NCI-H2227 (cell line): ENCODE data around the gene ZRANB3.
"Not testable (repeated sequence)": the region's sequence is repeated elsewhere in the genome, so short reads cannot be mapped to it uniquely, and the experiment has no call there.

Experiments
- DNase-seq: peaks from one replicate; lab custom pipeline; 2025; ENCODE audit not compliant: unreplicated experiment; lab: John Stamatoyannopoulos, UW

Gene ZRANB3

GRCh38 chr2:135093670-135094330 lies 437.2 kb downstream of the ZRANB3 start:
- DNase-seq = no peak

DNA sequence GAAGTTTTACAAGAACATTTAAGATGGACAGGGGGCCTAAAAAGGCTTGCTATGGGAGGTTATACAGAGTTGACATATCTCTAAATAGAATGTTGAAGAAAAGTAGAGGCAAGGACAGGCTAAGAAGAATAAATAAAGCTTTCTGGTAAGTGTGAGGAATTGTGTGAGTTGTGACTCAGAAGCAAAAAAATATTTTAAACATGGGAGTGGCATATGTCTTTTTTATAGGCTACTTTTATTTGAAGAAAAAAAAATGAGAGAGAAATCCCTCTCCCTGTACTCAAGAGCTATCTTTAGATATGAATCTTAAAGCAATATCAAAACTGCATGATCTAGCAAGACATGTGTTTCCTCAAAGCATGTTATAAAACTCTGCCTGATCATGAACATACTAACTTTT lies 437.8 kb downstream of the ZRANB3 start:
- no peak for DNase-seq

DNA sequence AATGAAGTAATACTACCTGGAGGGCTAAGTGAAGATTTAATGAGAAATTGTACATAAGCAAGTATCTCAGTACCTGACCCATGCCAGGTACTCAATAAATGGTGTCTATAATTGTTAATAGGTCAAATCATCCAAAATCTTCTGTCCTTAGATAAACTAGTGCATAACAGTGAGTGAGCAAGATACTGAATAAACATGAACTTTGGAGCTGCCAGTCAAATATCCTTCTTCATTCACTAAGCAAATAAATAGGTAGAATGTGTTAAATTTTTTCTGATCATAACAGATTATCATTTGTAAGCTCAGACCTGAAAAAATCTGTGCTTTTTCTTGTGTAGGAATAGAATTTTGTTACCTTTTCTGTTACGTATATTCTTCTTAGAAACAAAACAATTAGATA lies 439.3 kb downstream of the ZRANB3 start:
- DNase-seq = no peak

DNA sequence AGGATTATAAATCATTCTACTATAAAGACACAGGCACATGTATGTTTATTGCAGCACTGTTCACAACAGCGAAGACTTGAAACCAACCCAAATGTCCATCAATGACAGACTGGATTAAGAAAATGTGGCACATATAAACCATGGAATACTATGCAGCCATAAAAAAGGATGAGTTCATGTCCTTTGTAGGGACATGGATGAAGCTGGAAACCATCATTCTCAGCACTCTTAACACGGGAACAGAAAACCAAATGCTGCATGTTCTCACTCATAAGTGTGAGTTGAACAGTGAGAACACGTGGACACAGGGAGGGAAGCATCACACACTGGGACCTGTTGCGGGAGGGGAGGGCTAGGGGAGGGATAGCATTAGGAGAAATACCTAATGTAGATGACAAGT lies 441.4 kb downstream of the ZRANB3 start:
- DNase-seq = not testable (repeated sequence)
